NCI-H69 (cell line): Measurements from ENCODE around the gene PRR13.

Experiments
- DNase-seq: peaks from one replicate; lab custom pipeline; 2025; lab: John Stamatoyannopoulos, UW

The PRR13 gene

DNA sequence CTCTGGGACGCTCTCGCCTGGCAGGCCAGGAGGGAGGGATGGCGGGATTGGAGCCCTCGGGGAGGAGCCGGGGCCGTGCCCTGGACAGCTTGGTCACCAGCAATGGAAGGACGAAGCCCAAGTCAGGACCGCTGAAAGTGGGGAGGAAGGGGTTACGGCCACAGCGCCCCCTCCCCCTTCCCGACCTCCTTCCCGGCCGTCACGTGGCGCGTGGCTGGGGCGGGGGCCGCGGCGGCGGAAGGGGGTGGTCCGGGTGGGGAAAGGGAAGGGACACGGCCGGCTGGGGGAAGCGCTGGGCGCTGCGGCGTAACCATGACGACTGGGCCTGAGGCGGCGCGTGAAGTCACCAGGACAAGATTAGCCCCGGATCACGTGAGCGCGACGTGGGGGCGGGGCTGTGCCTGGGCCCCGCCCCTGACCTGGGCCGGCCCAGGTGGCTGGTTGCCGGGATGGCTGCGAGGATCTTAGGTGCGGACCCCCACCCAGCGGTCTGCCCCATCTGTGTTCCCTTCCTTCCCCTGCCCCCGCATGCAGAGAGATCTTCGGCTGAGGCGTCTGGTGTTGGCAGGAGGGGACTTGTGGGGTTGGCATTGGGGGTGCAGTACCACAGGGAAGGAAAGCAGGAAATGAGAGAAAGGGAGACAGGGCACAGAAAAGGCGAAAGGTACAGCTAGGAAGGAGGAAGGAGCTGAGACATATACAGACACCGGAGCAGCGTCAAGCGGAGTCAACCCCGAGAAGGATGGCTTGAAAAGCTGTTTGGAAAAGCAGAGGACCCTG is 51.5 kb downstream of the PRR13 start:
- DNase-seq: peak; percentile 98

DNA sequence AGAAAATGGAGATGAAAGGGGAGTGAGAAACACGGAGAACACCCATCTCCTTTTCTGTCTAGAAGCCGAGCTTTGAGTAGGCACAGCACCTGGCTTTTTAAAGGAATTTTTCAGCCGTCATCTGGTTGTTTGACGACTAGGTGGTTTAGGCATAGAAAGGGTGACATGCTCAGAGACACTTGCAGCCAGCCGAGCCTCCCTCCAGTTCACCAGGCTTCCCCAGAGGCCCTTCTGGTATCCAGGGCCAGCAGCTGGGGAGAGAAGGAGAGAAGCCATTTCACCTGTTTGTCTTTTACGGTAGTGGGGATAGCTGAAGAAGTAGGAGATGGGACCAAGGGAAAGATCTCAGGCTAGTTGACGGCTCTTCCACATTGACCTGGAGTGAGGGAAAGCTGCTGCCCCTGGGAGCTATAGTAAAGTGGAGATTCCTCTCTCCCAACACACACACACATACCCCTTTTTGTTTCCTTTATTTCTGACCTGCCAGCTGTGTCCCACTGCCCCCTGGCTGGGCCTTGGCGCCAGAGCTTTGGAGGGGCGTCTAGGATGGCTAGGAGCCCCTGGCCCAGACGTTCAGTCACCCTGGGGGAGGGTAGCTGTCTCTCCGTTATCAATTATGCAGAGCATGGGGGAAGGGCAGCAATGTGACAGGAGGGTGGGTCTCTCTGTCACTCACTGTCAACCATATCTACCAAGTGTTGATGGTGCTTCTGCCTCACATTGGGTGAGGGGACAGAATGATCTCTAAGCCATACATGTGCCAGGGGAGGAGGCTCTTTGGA is 52.3 kb downstream of the PRR13 start:
- DNase-seq: peak; percentile 76
